H1 (cell line): ENCODE results near the gene MBNL1. TPM values are rescaled to one million over a fixed set of nuclear protein-coding genes. Genes with fewer than 3 reads are reported as not detected.

ENCODE experiments used
- CTCF ChIA-PET: fragments of 300-600 bp; sonication (Branson Sonifier 250); formaldehyde crosslinking; loops from one replicate; lab custom pipeline; 2021; ENCODE audit not compliant: partially characterized antibody; lab: Charles Lee
- POLR2A ChIA-PET: fragments of 300-600 bp; sonication (Branson Sonifier 250); formaldehyde crosslinking; loops from one replicate; lab custom pipeline; 2021; ENCODE audit warnings: inconsistent platforms; ENCODE audit not compliant: partially characterized antibody; lab: Charles Lee
- DNase-seq, 2 experiments: peaks; one replicate each; pipeline versions ENCODE4 v3.0.0 to v3.0.0-alpha.2; 2010 to 2022; ENCODE audit warnings: low spot score in 2 of 2, low read depth in 1 of 2, mixed read lengths in 1 of 2
- FAIRE-seq: peaks from 2 replicates; lab custom pipeline; 2011; peaks lifted over from hg19 to GRCh38; lab: Jason Lieb, UNC
- H2AFZ ChIP-seq: 2 replicates; pipeline ENCODE4 v1.8.1; 2012; ENCODE audit warnings: low read length, inconsistent platforms
- H2AK5ac ChIP-seq: 2 replicates; pipeline ENCODE4 v1.6.1; 2013; ENCODE audit warnings: low read depth, low read length
- H2BK120ac ChIP-seq: replicated peaks from 2 replicates; pipeline ENCODE3; 2013; ENCODE audit warnings: low read depth, low read length, inconsistent platforms
- H2BK12ac ChIP-seq: 2 replicates; pipeline ENCODE4 v1.6.1; 2013; ENCODE audit warnings: low read depth, low read length
- H2BK15ac ChIP-seq: 2 replicates; pipeline ENCODE4 v1.6.1; 2013; ENCODE audit warnings: low read length
- H2BK20ac ChIP-seq: 2 replicates; pipeline ENCODE4 v1.6.1; 2013; ENCODE audit warnings: low read length
- H2BK5ac ChIP-seq: 2 replicates; pipeline ENCODE4 v1.6.1; 2013; ENCODE audit warnings: low read depth, low read length
- H3K14ac ChIP-seq: 2 replicates; pipeline ENCODE4 v1.6.1; 2013; ENCODE audit warnings: inconsistent platforms; ENCODE audit not compliant: insufficient read length
- H3K18ac ChIP-seq: 2 replicates; pipeline ENCODE4 v1.6.1; 2013; ENCODE audit warnings: low read length; ENCODE audit errors: extremely low read depth
- H3K23ac ChIP-seq: 2 replicates; pipeline ENCODE4 v1.6.1; 2013; ENCODE audit warnings: inconsistent platforms; ENCODE audit not compliant: insufficient read length
- H3K23me2 ChIP-seq: 2 replicates; pipeline ENCODE4 v1.6.1; 2013; ENCODE audit warnings: low read depth, low read length
- H3K27ac ChIP-seq: 2 replicates; pipeline ENCODE4 v1.6.1; 2011; ENCODE audit warnings: low read depth, low read length, inconsistent platforms
- H3K27me3 ChIP-seq, 4 experiments: replicated peaks in 1 of 4; 1 replicate in 1 of 4; 2 replicates in 3 of 4; pipeline versions ENCODE4 v1.6.1 to v1.8.1; 2011 to 2013; ENCODE audit warnings: low read length in 3 of 4, mild to moderate bottlenecking in 3 of 4, inconsistent platforms in 2 of 4, mixed read lengths in 2 of 4, moderate library complexity in 1 of 4; ENCODE audit not compliant: control insufficient read depth in 3 of 4, insufficient read depth in 3 of 4; ENCODE audit errors: extremely low read depth in 1 of 4
- H3K36me3 ChIP-seq, 4 experiments: 2 replicates each; pipeline versions ENCODE4 v1.6.1 to v1.8.1; 2011 to 2013; ENCODE audit warnings: mild to moderate bottlenecking in 4 of 4, low read length in 3 of 4, moderate library complexity in 2 of 4, control low read depth in 1 of 4, inconsistent platforms in 1 of 4; ENCODE audit not compliant: insufficient read depth in 4 of 4, control insufficient read depth in 2 of 4
- H3K4ac ChIP-seq: replicated peaks from 2 replicates; pipeline ENCODE3; 2013; ENCODE audit warnings: low read length, low read depth, mixed read lengths, inconsistent platforms; ENCODE audit not compliant: insufficient read length
- H3K4me1 ChIP-seq, 4 experiments: replicated peaks in 1 of 4; 1 replicate in 1 of 4; 2 replicates in 3 of 4; pipeline versions ENCODE4 v1.6.1 to v1.8.1; 2011 to 2013; ENCODE audit warnings: low read length in 3 of 4, inconsistent platforms in 2 of 4, mixed read lengths in 1 of 4; ENCODE audit not compliant: insufficient read depth in 4 of 4, control insufficient read depth in 3 of 4
- H3K4me2 ChIP-seq, 2 experiments: 2 replicates each; pipeline versions ENCODE4 v1.6.1 to v1.8.1; 2011 to 2013; ENCODE audit warnings: low read depth in 2 of 2, low read length in 2 of 2, control low read depth in 1 of 2, inconsistent platforms in 1 of 2, mild to moderate bottlenecking in 1 of 2; ENCODE audit not compliant: insufficient read depth in 1 of 2
- H3K4me3 ChIP-seq, 4 experiments: fragments of 200-600, 300-600 bp in 1 of 4; sonication (generic), shearing (Covaris generic), sonication (Bioruptor Twin) in 1 of 4; 2 replicates each; pipeline versions ENCODE4 v1.5.1 to v1.8.1; 2011 to 2016; ENCODE audit warnings: low read length in 4 of 4, low read depth in 3 of 4, control low read depth in 2 of 4, inconsistent platforms in 2 of 4, mild to moderate bottlenecking in 2 of 4, mixed read lengths in 1 of 4, moderate library complexity in 1 of 4; ENCODE audit not compliant: insufficient read depth in 2 of 4; ENCODE audit errors: extremely low read depth in 1 of 4
- H3K56ac ChIP-seq: replicated peaks from 2 replicates; pipeline ENCODE3; 2013; ENCODE audit warnings: low read depth, mild to moderate bottlenecking, mixed read lengths, low read length, inconsistent platforms; ENCODE audit not compliant: insufficient read length
- H3K79me1 ChIP-seq: 2 replicates; pipeline ENCODE4 v1.6.1; 2013; ENCODE audit warnings: low read depth, low read length, control low read depth
- H3K79me2 ChIP-seq, 2 experiments: 2 replicates each; pipeline versions ENCODE4 v1.6.1 to v1.8.1; 2012 to 2013; ENCODE audit warnings: low read length in 2 of 2, mild to moderate bottlenecking in 2 of 2, inconsistent platforms in 1 of 2; ENCODE audit not compliant: insufficient read depth in 2 of 2, control insufficient read depth in 1 of 2
- H3K9ac ChIP-seq, 4 experiments: replicated peaks in 1 of 4; 1 replicate in 1 of 4; 2 replicates in 3 of 4; pipeline versions ENCODE4 v1.6.1 to v1.8.1; 2011 to 2013; ENCODE audit warnings: low read depth in 3 of 4, low read length in 3 of 4, control low read depth in 2 of 4, mild to moderate bottlenecking in 2 of 4, moderate library complexity in 2 of 4, inconsistent platforms in 1 of 4; ENCODE audit errors: extremely low read depth in 1 of 4
- H3K9me3 ChIP-seq, 2 experiments: 2 replicates each; pipeline versions ENCODE4 v1.6.1 to v1.8.1; 2012 to 2013; ENCODE audit warnings: mild to moderate bottlenecking in 2 of 2, moderate library complexity in 2 of 2, control low read depth in 1 of 2, inconsistent platforms in 1 of 2, low read depth in 1 of 2, low read length in 1 of 2, mixed read lengths in 1 of 2; ENCODE audit not compliant: insufficient read depth in 2 of 2
- H4K20me1 ChIP-seq, 2 experiments: replicated peaks in 1 of 2; 2 replicates each; pipeline versions ENCODE3 to v1.8.1; 2011 to 2013; ENCODE audit warnings: inconsistent platforms in 2 of 2, low read length in 2 of 2, mild to moderate bottlenecking in 1 of 2; ENCODE audit not compliant: insufficient read depth in 2 of 2, control insufficient read depth in 1 of 2
- H4K5ac ChIP-seq: 2 replicates; pipeline ENCODE4 v1.6.1; 2013; ENCODE audit warnings: low read length, low read depth, mixed read lengths, inconsistent platforms; ENCODE audit not compliant: insufficient read length
- H4K8ac ChIP-seq: 2 replicates; pipeline ENCODE4 v1.8.0; 2013; ENCODE audit warnings: mild to moderate bottlenecking, moderate library complexity, low read length, inconsistent platforms; ENCODE audit not compliant: insufficient read depth; ENCODE audit errors: extremely low read depth
- H4K91ac ChIP-seq: replicated peaks from 2 replicates; pipeline ENCODE3; 2013; ENCODE audit warnings: low read length, mixed read lengths, inconsistent platforms; ENCODE audit not compliant: insufficient read length
- BACH1 ChIP-seq: IDR thresholded peaks from 2 replicates; pipeline ENCODE4 v1.6.1; 2012; ENCODE audit warnings: low read length, improper control_type of control experiment
- CHD2 ChIP-seq: IDR thresholded peaks from 2 replicates; pipeline ENCODE4 v1.6.1; 2012; ENCODE audit warnings: low read length, improper control_type of control experiment
- CREB1 ChIP-seq: IDR thresholded peaks from 2 replicates; pipeline ENCODE4 v1.6.1; 2012; ENCODE audit warnings: inconsistent platforms
- CTBP2 ChIP-seq: IDR thresholded peaks from 2 replicates; pipeline ENCODE4 v1.7.0; 2011; ENCODE audit warnings: borderline replicate concordance, mild to moderate bottlenecking, moderate library complexity, mixed read lengths, low read length; ENCODE audit not compliant: insufficient read depth, insufficient read length
- HDAC2 ChIP-seq, 2 experiments: fragments of 300-600 bp in 1 of 2; sonication (generic) in 1 of 2; IDR thresholded peaks; 2 replicates each; pipeline ENCODE4 v1.6.1; 2011 to 2012; ENCODE audit warnings: low read depth in 2 of 2, low read length in 2 of 2, mild to moderate bottlenecking in 2 of 2, moderate library complexity in 2 of 2, borderline replicate concordance in 1 of 2, inconsistent platforms in 1 of 2
- KDM1A ChIP-seq: fragments of 200-600, 300-600 bp; sonication (generic); IDR thresholded peaks from 2 replicates; pipeline ENCODE4 v1.7.1; 2016; ENCODE audit warnings: mild to moderate bottlenecking, low read length, borderline replicate concordance
- POLR2A ChIP-seq, 2 experiments: IDR thresholded peaks; 1 replicate in 1 of 2; 2 replicates in 1 of 2; pipeline ENCODE4 v1.6.1; 2011; ENCODE audit warnings: low read depth in 2 of 2, low read length in 2 of 2, mild to moderate bottlenecking in 2 of 2; ENCODE audit errors: control extremely low read depth in 1 of 2
- RNF2 ChIP-seq: fragments of 200-900, 300-1000 bp; sonication (generic); IDR thresholded peaks from 2 replicates; pipeline ENCODE4 v1.7.1; 2016; ENCODE audit warnings: borderline replicate concordance, low read depth, mild to moderate bottlenecking, antibody characterized with exemption, low read length; ENCODE audit not compliant: poor library complexity, severe bottlenecking; ENCODE audit errors: missing control alignments
- SIX5 ChIP-seq: IDR thresholded peaks from 2 replicates; pipeline ENCODE4 v1.6.1; 2011; ENCODE audit warnings: mild to moderate bottlenecking, low read depth, low read length
- SUZ12 ChIP-seq: fragments of 200-600 bp; sonication (generic); IDR thresholded peaks from 2 replicates; pipeline ENCODE4 v1.6.1; 2012; ENCODE audit warnings: mild to moderate bottlenecking, inconsistent platforms, low read length, moderate library complexity, mixed read lengths
- TEAD4 ChIP-seq: IDR thresholded peaks from 2 replicates; pipeline ENCODE4 v1.6.1; 2012; ENCODE audit warnings: low read depth, low read length, inconsistent platforms, mixed read lengths
- WGBS, 2 experiments: shearing (Covaris generic) in 1 of 2; methylation state at CpG; one replicate each; pipeline versions ENCODE4 v1.1.6 to v1.1.7; 2013 to 2015; ENCODE audit warnings: low lambda C conversion rate in 2 of 2, mixed read lengths in 2 of 2, inconsistent platforms in 1 of 2, low coverage in 1 of 2, missing lambda C conversion rate in 1 of 2; ENCODE audit not compliant: insufficient replicate concordance in 2 of 2, insufficient coverage in 1 of 2, insufficient read length in 1 of 2; ENCODE audit errors: extremely low coverage in 1 of 2, missing lambda C conversion rate in 1 of 2; 5-methylcytosine and 5-hydroxymethylcytosine counted together
- polyA plus RNA-seq, 7 experiments: library from polyadenylated mRNA; depleted of rRNA in 3 of 7; stranded (reverse) in 5 of 7; unstranded in 2 of 7; fragments of >200 nt in 5 of 7; fragments of 200-250 nt in 2 of 7; gene quantifications; 1 replicate in 5 of 7; 2 replicates in 1 of 7; 4 replicates in 1 of 7; pipeline versions ENCODE4 v1.2.1 to v1.2.3, GENCODE V29; 2011 to 2013; ENCODE audit warnings: missing spikeins in 2 of 7, mixed read lengths in 2 of 7
- total RNA-seq: library from RNA; stranded (reverse); fragmentation: NEBNext Ultra II Directional; extraction: Animal tissue kit (Norgen Biotek cat#: 25700); gene quantifications from 2 replicates; pipeline ENCODE4 v1.2.1, GENCODE V29; 2021

Gene MBNL1
- total and polyA plus RNA-seq, 2 of the 8 experiments (the other 6 are each of a cell fraction or from before 2014, with no cell fraction given): 5.0 to 16.4 TPM

DNA sequence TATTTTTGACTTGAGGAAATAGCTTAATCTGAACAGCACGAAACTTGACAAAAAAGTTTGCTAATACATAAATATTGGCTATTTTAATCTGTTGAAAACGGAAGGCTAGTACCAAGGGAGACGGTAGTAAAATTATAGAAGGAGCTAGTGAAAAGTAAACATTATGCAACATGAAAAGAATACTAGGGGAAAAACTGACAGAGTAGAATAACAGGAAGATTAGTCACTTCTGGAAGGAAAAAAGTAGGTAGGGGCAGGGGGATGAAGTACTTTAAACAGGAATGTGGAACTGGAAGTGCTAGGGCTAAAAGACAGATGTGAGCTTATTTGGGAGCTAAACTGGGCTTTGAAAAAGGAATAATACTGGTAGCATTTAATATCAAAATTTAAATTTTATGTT lies 60.1 kb downstream of the MBNL1 start:
- no peak overlapping the region for H2BK120ac ChIP-seq
- H3K36me3 ChIP-seq: no peaks in the 10 kb centered on the region
- no peak overlapping the region for H4K91ac ChIP-seq
- no peak overlapping the region for H4K5ac ChIP-seq
- H2BK12ac ChIP-seq: no peak overlapping the region
- H3K18ac ChIP-seq: no peak overlapping the region
- no peak overlapping the region for H3K4ac ChIP-seq
- no peak overlapping the region for H2BK5ac ChIP-seq
- TF ChIP-seq POLR2A (IDR thresholded peaks at IDR 0.05; ENCODE audit: control extremely low read depth in 1 of 2, low read depth in 2 of 2, low read length in 2 of 2): no peak
- no peak for TF ChIP-seq KDM1A
- no peak for TF ChIP-seq SIX5
- no peak for TF ChIP-seq RNF2
- TF ChIP-seq SUZ12: no peak
- TF ChIP-seq CTBP2: no peak
- no peak for TF ChIP-seq CREB1
- TF ChIP-seq TEAD4: no peak
- no peak for TF ChIP-seq BACH1
- no peak for TF ChIP-seq HDAC2 (IDR thresholded peaks at IDR 0.05; ENCODE audit: borderline replicate concordance in 1 of 2, low read depth in 2 of 2, low read length in 2 of 2)
- TF ChIP-seq CHD2: no peak
- WGBS, 2 experiments: 92% methylated on average over 3 of the region's 3 CpGs; no CpG with 5 or more reads in 1 of the 2 experiments
- no peak overlapping the region for H2AK5ac ChIP-seq
- no peaks in the 10 kb centered on the region for H3K4me1 ChIP-seq
- H3K23ac ChIP-seq: no peak overlapping the region
- POLR2A ChIA-PET: no interaction called here
- H3K9me3 ChIP-seq: no peaks in the 10 kb centered on the region
- H4K8ac ChIP-seq: no peak overlapping the region
- no peak overlapping the region for H3K9ac ChIP-seq
- no peak overlapping the region for H2AFZ ChIP-seq
- no peak overlapping the region for H3K4me2 ChIP-seq
- no peaks in the 10 kb centered on the region; the same call in 1 of the 2 replicates for H3K23me2 ChIP-seq
- DNase-seq (no peak), FAIRE-seq (no peak)
- H3K79me1 ChIP-seq: no peaks in the 10 kb centered on the region
- H4K20me1 ChIP-seq: no peaks in the 10 kb centered on the region
- no peak overlapping the region for H2BK20ac ChIP-seq
- H3K14ac ChIP-seq: no peak overlapping the region
- H3K56ac ChIP-seq: no peak overlapping the region
- H3K4me3 ChIP-seq: no peak overlapping the region
- H3K27ac ChIP-seq: no peak overlapping the region
- H2BK15ac ChIP-seq: no peak overlapping the region
- CTCF ChIA-PET: interaction anchor here (0.9 to 1.2 kb wide), 2 partner anchors 18 to 31 kb away, joined by 3 read pairs; no protein-coding TSS in a partner anchor
- no peaks in the 10 kb centered on the region for H3K27me3 ChIP-seq
- H3K79me2 ChIP-seq: peaks cover 0 to 29% of the 10 kb centered on the region in 2 experiments; a peak in 2 of 4 replicates
